ENCODE results near the gene GBA2.

GBA2 gene

DNA sequence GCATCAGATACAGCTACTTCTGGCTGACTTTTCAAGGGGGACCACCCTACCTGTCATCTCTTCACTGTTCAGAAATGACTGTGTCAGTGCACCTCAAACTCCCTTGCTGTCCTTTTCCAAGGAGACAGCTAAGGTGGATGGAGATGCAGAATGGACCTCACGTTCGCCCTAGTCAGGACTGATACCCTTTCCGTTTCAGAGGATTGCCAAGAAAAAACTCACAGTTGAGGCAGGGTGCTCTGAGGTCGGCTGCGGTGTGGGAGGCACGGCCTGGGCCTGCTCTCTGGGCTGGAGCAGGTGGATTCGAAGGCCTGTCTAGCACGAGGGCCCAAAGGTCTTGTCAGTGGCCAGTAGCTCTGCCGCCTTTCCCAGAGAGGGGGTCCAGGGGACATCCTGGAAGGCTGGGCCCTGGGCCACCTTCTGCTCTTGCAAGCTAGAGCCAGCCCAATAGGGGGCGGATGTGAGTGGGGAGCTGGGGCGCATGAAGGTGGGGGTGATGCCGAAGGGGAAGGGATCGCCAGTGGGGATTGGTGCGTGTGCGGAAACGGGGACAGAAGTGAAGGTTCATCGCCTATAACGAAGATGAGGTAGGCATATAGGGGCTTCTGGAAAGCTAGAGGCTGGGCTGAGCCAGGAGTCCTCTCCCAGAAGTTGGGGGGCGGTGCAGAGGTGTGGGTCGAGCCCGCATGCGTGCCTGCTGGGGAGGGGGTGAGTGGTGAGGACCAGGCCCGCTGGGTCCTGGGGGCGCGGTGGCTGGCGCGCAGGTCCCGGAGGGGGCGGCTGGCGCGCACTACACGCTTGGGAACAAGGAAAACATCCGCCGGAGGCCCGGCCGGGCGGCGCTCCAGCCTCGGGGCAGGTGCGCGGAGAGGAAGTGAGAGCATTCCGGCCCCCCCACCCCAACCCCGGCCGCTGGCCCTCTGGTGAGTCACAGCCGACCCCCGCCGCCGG is 7.5 kb upstream of the GBA2 start:
- no peak for TF ChIP-seq FOXM1 (IDR thresholded peaks at IDR 0.05; ENCODE audit: borderline replicate concordance, low read depth)
- TF ChIP-seq, protein P1, sequence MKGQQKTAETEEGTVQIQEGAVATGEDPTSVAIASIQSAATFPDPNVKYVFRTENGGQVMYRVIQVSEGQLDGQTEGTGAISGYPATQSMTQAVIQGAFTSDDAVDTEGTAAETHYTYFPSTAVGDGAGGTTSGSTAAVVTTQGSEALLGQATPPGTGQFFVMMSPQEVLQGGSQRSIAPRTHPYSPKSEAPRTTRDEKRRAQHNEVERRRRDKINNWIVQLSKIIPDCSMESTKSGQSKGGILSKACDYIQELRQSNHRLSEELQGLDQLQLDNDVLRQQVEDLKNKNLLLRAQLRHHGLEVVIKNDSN (IDR thresholded peaks at IDR 0.05), result no peak
- TF ChIP-seq ZBTB7A (IDR thresholded peaks at IDR 0.05; ENCODE audit: low read depth), result peak; percentile 97
- TF ChIP-seq TAF1 (IDR thresholded peaks at IDR 0.05; ENCODE audit: low read depth), result peak; percentile 52; the same call in 1 of the 2 replicates
- TF ChIP-seq CEBPB (IDR thresholded peaks at IDR 0.05), result no peak
- no peak for TF ChIP-seq YY1 (IDR thresholded peaks at IDR 0.05; ENCODE audit: low read depth)
- TF ChIP-seq RAD21 (IDR thresholded peaks at IDR 0.05; ENCODE audit: low read depth), result peak; percentile 44
- TF ChIP-seq CREB1 (IDR thresholded peaks at IDR 0.05; ENCODE audit: low read depth), result no peak
- TF ChIP-seq TCF12 (IDR thresholded peaks at IDR 0.05; ENCODE audit: low read depth), result 0 out of 2 replicates have a peak, but pooled peaks have one; percentile 38
- TF ChIP-seq EP300 (IDR thresholded peaks at IDR 0.05; ENCODE audit: borderline replicate concordance), result 0 out of 2 replicates have a peak, but pooled peaks have one; percentile 5
- peak; percentile 17; the same call in 1 of the 2 replicates for TF ChIP-seq TEAD4 (IDR thresholded peaks at IDR 0.05)

DNA sequence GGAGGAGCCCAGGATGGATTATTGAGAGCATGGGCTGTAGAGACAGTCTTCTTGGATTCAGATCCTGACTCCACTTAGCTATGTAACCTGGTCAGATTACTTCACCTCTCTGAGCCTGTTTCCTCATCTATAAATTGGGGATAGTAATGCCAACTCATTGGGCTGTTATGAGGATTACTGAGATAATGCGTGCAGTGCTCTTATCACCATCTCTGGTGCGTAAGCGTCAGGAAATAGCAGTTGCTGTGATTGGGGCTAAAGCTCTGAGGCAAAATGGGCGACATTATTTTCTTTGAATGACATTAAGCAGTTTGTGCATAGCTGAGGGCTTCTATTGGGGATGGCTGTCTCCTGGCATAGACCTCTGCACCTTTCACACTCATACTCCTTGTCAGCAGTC is 6.0 kb upstream of the GBA2 start:
- TF ChIP-seq CEBPB (IDR thresholded peaks at IDR 0.05) (no peak), TAF1 (IDR thresholded peaks at IDR 0.05; ENCODE audit: low read depth) (no peak), ZBTB7A (IDR thresholded peaks at IDR 0.05; ENCODE audit: low read depth) (no peak), EP300 (IDR thresholded peaks at IDR 0.05; ENCODE audit: borderline replicate concordance) (no peak), RAD21 (IDR thresholded peaks at IDR 0.05; ENCODE audit: low read depth) (no peak), TCF12 (IDR thresholded peaks at IDR 0.05; ENCODE audit: low read depth) (no peak), CREB1 (IDR thresholded peaks at IDR 0.05; ENCODE audit: low read depth) (no peak)
- TF ChIP-seq, protein P2, sequence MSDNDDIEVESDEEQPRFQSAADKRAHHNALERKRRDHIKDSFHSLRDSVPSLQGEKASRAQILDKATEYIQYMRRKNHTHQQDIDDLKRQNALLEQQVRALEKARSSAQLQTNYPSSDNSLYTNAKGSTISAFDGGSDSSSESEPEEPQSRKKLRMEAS (IDR thresholded peaks at IDR 0.05), result no peak

DNA sequence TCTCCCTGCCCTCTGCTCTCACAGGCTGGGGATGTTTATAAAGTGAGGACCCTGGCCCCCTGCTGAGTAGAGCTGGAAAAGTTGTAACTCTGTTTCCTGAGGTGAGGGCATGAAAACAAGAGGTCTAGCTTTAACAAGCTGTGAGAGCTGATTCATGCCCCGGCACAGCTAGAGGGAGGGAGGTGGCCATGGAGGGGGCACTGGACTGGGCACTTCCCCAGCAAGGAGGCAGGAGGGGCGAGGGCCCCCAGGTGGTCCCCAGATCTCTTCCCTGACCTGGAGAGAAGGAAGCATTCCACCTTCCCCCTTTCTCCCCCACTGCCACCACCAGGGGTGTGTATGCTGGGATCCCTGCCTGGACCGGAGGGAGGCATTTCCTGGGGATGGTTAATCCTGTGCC is 5.2 kb upstream of the GBA2 start, which contains the start of gene MSMP:
MSMP (minus strand) TSS at position 13 of the 400 bp plus-strand sequence. CDS start 147 bp downstream, outside the sequence.
- no peak for TF ChIP-seq CEBPB (IDR thresholded peaks at IDR 0.05)
- no peak for TF ChIP-seq ZBTB7A (IDR thresholded peaks at IDR 0.05; ENCODE audit: low read depth)
- no peak for TF ChIP-seq TCF12 (IDR thresholded peaks at IDR 0.05; ENCODE audit: low read depth)
- TF ChIP-seq RAD21 (IDR thresholded peaks at IDR 0.05; ENCODE audit: low read depth), result no peak
- no peak for TF ChIP-seq EGR1 (IDR thresholded peaks at IDR 0.05)
- TF ChIP-seq YY1 (IDR thresholded peaks at IDR 0.05; ENCODE audit: low read depth), result no peak
- no peak for TF ChIP-seq TAF1 (IDR thresholded peaks at IDR 0.05; ENCODE audit: low read depth)
- TF ChIP-seq, protein P1 (IDR thresholded peaks at IDR 0.05), result no peak

DNA sequence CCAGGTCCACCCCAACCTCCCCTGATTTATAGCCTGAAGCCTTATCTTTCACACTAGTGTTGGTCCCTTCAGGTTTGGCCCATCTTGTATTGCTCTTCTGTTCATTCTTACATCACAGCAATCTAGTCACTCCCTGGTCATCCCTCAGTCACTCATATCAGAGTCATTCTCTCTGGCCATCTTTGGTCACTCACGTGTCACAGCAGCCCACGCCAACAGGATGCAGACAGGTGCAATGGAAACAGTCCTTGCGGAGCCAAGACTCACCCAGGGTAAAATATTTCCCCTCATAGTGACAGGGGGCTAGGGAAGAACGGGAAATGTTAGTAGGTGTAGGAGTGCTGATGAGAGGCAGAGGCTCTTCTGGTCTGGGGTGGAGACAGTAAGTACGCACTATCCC is 4.4 kb upstream of the GBA2 start:
- TF ChIP-seq, protein P1 (IDR thresholded peaks at IDR 0.05), result no peak
- TF ChIP-seq TEAD4 (IDR thresholded peaks at IDR 0.05) (no peak), CEBPB (IDR thresholded peaks at IDR 0.05) (no peak), CREB1 (IDR thresholded peaks at IDR 0.05; ENCODE audit: low read depth) (no peak), EP300 (IDR thresholded peaks at IDR 0.05; ENCODE audit: borderline replicate concordance) (no peak), FOXM1 (IDR thresholded peaks at IDR 0.05; ENCODE audit: borderline replicate concordance, low read depth) (no peak), RAD21 (IDR thresholded peaks at IDR 0.05; ENCODE audit: low read depth) (no peak), YY1 (IDR thresholded peaks at IDR 0.05; ENCODE audit: low read depth) (no peak)
- TF ChIP-seq, protein P2 (IDR thresholded peaks at IDR 0.05), result no peak

DNA sequence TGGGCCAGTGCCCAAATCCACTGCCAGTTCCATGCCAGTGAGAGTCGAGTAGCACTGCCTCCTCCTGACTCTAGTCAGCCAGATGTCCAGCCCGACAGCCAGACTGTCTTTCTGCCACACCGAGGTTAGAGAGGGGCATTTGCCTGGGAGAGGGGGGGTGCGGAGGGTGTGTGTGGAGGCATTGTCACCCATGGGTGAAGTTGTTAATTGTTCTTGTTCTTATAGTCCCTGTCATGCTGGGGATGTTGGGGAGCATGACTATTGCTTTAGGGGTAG is 1.2 kb upstream of the GBA2 start:
- no peak for TF ChIP-seq TAF1 (IDR thresholded peaks at IDR 0.05; ENCODE audit: low read depth)
- TF ChIP-seq EGR1 (IDR thresholded peaks at IDR 0.05), result no peak
- no peak for TF ChIP-seq TCF12 (IDR thresholded peaks at IDR 0.05; ENCODE audit: low read depth)
- no peak for TF ChIP-seq NFIC (IDR thresholded peaks at IDR 0.05)
- TF ChIP-seq CEBPB (IDR thresholded peaks at IDR 0.05), result no peak
- TF ChIP-seq, protein P3, sequence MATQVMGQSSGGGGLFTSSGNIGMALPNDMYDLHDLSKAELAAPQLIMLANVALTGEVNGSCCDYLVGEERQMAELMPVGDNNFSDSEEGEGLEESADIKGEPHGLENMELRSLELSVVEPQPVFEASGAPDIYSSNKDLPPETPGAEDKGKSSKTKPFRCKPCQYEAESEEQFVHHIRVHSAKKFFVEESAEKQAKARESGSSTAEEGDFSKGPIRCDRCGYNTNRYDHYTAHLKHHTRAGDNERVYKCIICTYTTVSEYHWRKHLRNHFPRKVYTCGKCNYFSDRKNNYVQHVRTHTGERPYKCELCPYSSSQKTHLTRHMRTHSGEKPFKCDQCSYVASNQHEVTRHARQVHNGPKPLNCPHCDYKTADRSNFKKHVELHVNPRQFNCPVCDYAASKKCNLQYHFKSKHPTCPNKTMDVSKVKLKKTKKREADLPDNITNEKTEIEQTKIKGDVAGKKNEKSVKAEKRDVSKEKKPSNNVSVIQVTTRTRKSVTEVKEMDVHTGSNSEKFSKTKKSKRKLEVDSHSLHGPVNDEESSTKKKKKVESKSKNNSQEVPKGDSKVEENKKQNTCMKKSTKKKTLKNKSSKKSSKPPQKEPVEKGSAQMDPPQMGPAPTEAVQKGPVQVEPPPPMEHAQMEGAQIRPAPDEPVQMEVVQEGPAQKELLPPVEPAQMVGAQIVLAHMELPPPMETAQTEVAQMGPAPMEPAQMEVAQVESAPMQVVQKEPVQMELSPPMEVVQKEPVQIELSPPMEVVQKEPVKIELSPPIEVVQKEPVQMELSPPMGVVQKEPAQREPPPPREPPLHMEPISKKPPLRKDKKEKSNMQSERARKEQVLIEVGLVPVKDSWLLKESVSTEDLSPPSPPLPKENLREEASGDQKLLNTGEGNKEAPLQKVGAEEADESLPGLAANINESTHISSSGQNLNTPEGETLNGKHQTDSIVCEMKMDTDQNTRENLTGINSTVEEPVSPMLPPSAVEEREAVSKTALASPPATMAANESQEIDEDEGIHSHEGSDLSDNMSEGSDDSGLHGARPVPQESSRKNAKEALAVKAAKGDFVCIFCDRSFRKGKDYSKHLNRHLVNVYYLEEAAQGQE (IDR thresholded peaks at IDR 0.05; ENCODE audit: low read depth), result no peak
- no peak for TF ChIP-seq ZBTB7A (IDR thresholded peaks at IDR 0.05; ENCODE audit: low read depth)
- TF ChIP-seq EP300 (IDR thresholded peaks at IDR 0.05; ENCODE audit: borderline replicate concordance), result no peak
- TF ChIP-seq, protein P2 (IDR thresholded peaks at IDR 0.05), result no peak
- TF ChIP-seq RAD21 (IDR thresholded peaks at IDR 0.05; ENCODE audit: low read depth), result no peak
- TF ChIP-seq YY1 (IDR thresholded peaks at IDR 0.05; ENCODE audit: low read depth), result no peak
- TF ChIP-seq CREB1 (IDR thresholded peaks at IDR 0.05; ENCODE audit: low read depth), result no peak
- no peak for TF ChIP-seq FOXM1 (IDR thresholded peaks at IDR 0.05; ENCODE audit: borderline replicate concordance, low read depth)
- TF ChIP-seq, protein P1 (IDR thresholded peaks at IDR 0.05), result no peak
- TF ChIP-seq TEAD4 (IDR thresholded peaks at IDR 0.05), result no peak
